Dendritic cell treated with granulocyte-macrophage colony-stimulating factor and Interleukin-4, amounts not matched to agents 40 ng/mL and 50 ng/mL, for 4 days (primary cell): ENCODE data around the gene KCNA10.

Experiments used
- H3K27ac Mint-ChIP-seq: one replicate; pipeline ENCODE4 v1.8.0; 2022; ENCODE audit warnings: mild to moderate bottlenecking, mixed read lengths
- H3K27me3 Mint-ChIP-seq: one replicate; pipeline ENCODE4 v1.8.0; 2022; ENCODE audit warnings: mild to moderate bottlenecking, mixed read lengths
- H3K36me3 Mint-ChIP-seq: one replicate; pipeline ENCODE4 v1.8.0; 2022; ENCODE audit warnings: low read depth, mixed read lengths
- H3K4me1 Mint-ChIP-seq: one replicate; pipeline ENCODE4 v1.8.0; 2022; ENCODE audit warnings: low read depth, mixed read lengths
- H3K4me3 Mint-ChIP-seq: one replicate; pipeline ENCODE4 v1.8.0; 2022; ENCODE audit warnings: mild to moderate bottlenecking, moderate library complexity, mixed read lengths
- H3K9me3 Mint-ChIP-seq: one replicate; pipeline ENCODE4 v1.8.0; 2022; ENCODE audit warnings: mixed read lengths
- intact Hi-C: fragments of 100-400 bp; cut with micrococcal nuclease; formaldehyde crosslinking; loops from one replicate; pipeline ENCODE4 v1.15.0; 2022

Gene KCNA10

GRCh38 chr1:110503471-110503870 is 15.5 kb downstream of the KCNA10 start:
- intact Hi-C loops, result no loop called here
- no peaks in the 10 kb centered on the region for H3K9me3 Mint-ChIP-seq
- no peaks in the 10 kb centered on the region for H3K36me3 Mint-ChIP-seq
- H3K4me1 Mint-ChIP-seq, result peaks cover 69% of the 10 kb centered on the region
- H3K27ac Mint-ChIP-seq, result peak overlapping the region; percentile 77
- H3K27me3 Mint-ChIP-seq, result no peaks in the 10 kb centered on the region
- H3K4me3 Mint-ChIP-seq, result no peak overlapping the region

- H3K27ac Mint-ChIP-seq, result peak overlapping the region; percentile 77
- no peak overlapping the region for H3K4me3 Mint-ChIP-seq
- peaks cover 60% of the 10 kb centered on the region for H3K4me1 Mint-ChIP-seq
- intact Hi-C loops, result no loop called here
- H3K27me3 Mint-ChIP-seq, result no peaks in the 10 kb centered on the region
- H3K36me3 Mint-ChIP-seq, result no peaks in the 10 kb centered on the region
- H3K9me3 Mint-ChIP-seq, result no peaks in the 10 kb centered on the region
Measured at GRCh38 chr1:110502402-110503151, 16.4 kb downstream of the KCNA10 start.

GRCh38 chr1:110501488-110502132 is 17.4 kb downstream of the KCNA10 start:
- Mint-ChIP-seq H3K4me1 (peaks cover 53% of the 10 kb centered on the region), H3K27ac (peak overlapping the region; percentile 77), H3K36me3 (no peaks in the 10 kb centered on the region), H3K4me3 (no peak overlapping the region), H3K27me3 (no peaks in the 10 kb centered on the region), H3K9me3 (no peaks in the 10 kb centered on the region)
- intact Hi-C loops, result no loop called here

- Mint-ChIP-seq H3K9me3 (no peaks in the 10 kb centered on the region), H3K36me3 (no peaks in the 10 kb centered on the region), H3K4me1 (peaks cover 44% of the 10 kb centered on the region), H3K27me3 (peaks cover 5% of the 10 kb centered on the region), H3K27ac (no peak overlapping the region), H3K4me3 (no peak overlapping the region)
- intact Hi-C loops, result loop anchor here (5.0 kb wide), 1 partner anchor 186 kb away; no protein-coding TSS in a partner anchor
Measured at GRCh38 chr1:110498270-110498669, 20.7 kb downstream of the KCNA10 start.

- H3K27me3 Mint-ChIP-seq, result peaks cover 5% of the 10 kb centered on the region
- H3K9me3 Mint-ChIP-seq, result no peaks in the 10 kb centered on the region
- no peaks in the 10 kb centered on the region for H3K36me3 Mint-ChIP-seq
- H3K4me3 Mint-ChIP-seq, result no peak overlapping the region
- peaks cover 30% of the 10 kb centered on the region for H3K4me1 Mint-ChIP-seq
- no peak overlapping the region for H3K27ac Mint-ChIP-seq
- intact Hi-C loops, result loop anchor here (1.0 to 5.0 kb wide), 3 partner anchors 84 to 293 kb away; no protein-coding TSS in a partner anchor
Measured at GRCh38 chr1:110495926-110496600, 22.9 kb downstream of the KCNA10 start.

GRCh38 chr1:110494522-110495406 is 24.2 kb downstream of the KCNA10 start:
- H3K9me3 Mint-ChIP-seq, result no peaks in the 10 kb centered on the region
- no peak overlapping the region for H3K27ac Mint-ChIP-seq
- H3K36me3 Mint-ChIP-seq, result no peaks in the 10 kb centered on the region
- intact Hi-C loops, result loop anchor here (5.0 kb wide), 1 partner anchor 182 kb away; no protein-coding TSS in a partner anchor
- peaks cover 5% of the 10 kb centered on the region for H3K27me3 Mint-ChIP-seq
- no peak overlapping the region for H3K4me3 Mint-ChIP-seq
- H3K4me1 Mint-ChIP-seq, result peaks cover 25% of the 10 kb centered on the region

- intact Hi-C loops, result no loop called here
- Mint-ChIP-seq H3K4me3 (no peak overlapping the region), H3K4me1 (peaks cover 25% of the 10 kb centered on the region), H3K9me3 (no peaks in the 10 kb centered on the region), H3K36me3 (no peaks in the 10 kb centered on the region), H3K27me3 (peaks cover 5% of the 10 kb centered on the region), H3K27ac (no peak overlapping the region)
Measured at GRCh38 chr1:110494036-110494435, 24.9 kb downstream of the KCNA10 start.

- no peaks in the 10 kb centered on the region for H3K9me3 Mint-ChIP-seq
- H3K27me3 Mint-ChIP-seq, result peaks cover 5% of the 10 kb centered on the region
- H3K4me1 Mint-ChIP-seq, result peaks cover 25% of the 10 kb centered on the region
- no peak overlapping the region for H3K27ac Mint-ChIP-seq
- no peaks in the 10 kb centered on the region for H3K36me3 Mint-ChIP-seq
- intact Hi-C loops, result no loop called here
- H3K4me3 Mint-ChIP-seq, result no peak overlapping the region
Measured at GRCh38 chr1:110493059-110493699, 25.8 kb downstream of the KCNA10 start.

GRCh38 chr1:110492573-110492972 is 26.4 kb downstream of the KCNA10 start:
- Mint-ChIP-seq H3K36me3 (no peaks in the 10 kb centered on the region), H3K27ac (no peak overlapping the region), H3K9me3 (no peaks in the 10 kb centered on the region), H3K4me3 (no peak overlapping the region), H3K4me1 (peaks cover 25% of the 10 kb centered on the region), H3K27me3 (peaks cover 5% of the 10 kb centered on the region)
- intact Hi-C loops, result no loop called here

- intact Hi-C loops, result no loop called here
- no peaks in the 10 kb centered on the region for H3K9me3 Mint-ChIP-seq
- no peak overlapping the region for H3K4me3 Mint-ChIP-seq
- H3K4me1 Mint-ChIP-seq, result peaks cover 25% of the 10 kb centered on the region
- H3K27me3 Mint-ChIP-seq, result peaks cover 5% of the 10 kb centered on the region
- H3K27ac Mint-ChIP-seq, result no peak overlapping the region
- no peaks in the 10 kb centered on the region for H3K36me3 Mint-ChIP-seq
Measured at GRCh38 chr1:110490791-110491451, 28.1 kb downstream of the KCNA10 start.

- Mint-ChIP-seq H3K27ac (no peak overlapping the region), H3K4me3 (no peak overlapping the region), H3K36me3 (no peaks in the 10 kb centered on the region), H3K9me3 (no peaks in the 10 kb centered on the region), H3K4me1 (peaks cover 25% of the 10 kb centered on the region), H3K27me3 (peaks cover 8% of the 10 kb centered on the region)
- intact Hi-C loops, result no loop called here
Measured at GRCh38 chr1:110489973-110490542, 28.9 kb downstream of the KCNA10 start.

- Mint-ChIP-seq H3K9me3 (no peaks in the 10 kb centered on the region), H3K4me3 (no peak overlapping the region), H3K4me1 (peaks cover 22% of the 10 kb centered on the region), H3K27me3 (peaks cover 6% of the 10 kb centered on the region), H3K27ac (no peak overlapping the region), H3K36me3 (no peaks in the 10 kb centered on the region)
- intact Hi-C loops, result no loop called here
Measured at GRCh38 chr1:110489406-110489805, 29.6 kb downstream of the KCNA10 start.
